ENCODE measurements around the gene INSYN1. TPM values are rescaled to one million over a fixed set of nuclear protein-coding genes. Genes with fewer than 3 reads are reported as not detected.

INSYN1 gene
- total and polyA plus RNA-seq, 9 of the 15 experiments (the other 6 are each of a cell fraction or from before 2014, with no cell fraction given) = not detected

DNA sequence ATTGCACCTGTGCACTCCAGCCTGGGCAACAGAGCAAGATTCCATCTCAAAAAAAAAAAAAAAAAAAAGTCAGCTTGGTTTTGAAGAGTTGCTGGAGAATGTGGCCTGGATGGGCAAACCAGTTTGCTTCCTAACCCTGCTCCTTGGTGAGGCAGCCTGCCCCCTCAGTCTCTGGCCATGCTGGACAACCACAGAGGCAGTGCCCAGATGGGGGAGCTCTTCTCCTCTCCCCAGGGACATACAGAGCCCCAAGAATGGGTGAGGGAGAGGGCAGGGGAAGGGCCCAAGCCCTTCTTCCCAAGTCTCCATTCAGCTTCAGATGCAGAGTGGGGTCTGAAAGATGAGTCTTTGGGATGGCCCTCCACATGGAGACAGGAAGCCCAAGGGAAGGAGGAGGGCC, 41.0 kb downstream of the INSYN1 start (continued):
- TF ChIP-seq ZFPM2 (CRISPR knock-in tag; IDR thresholded peaks at IDR 0.05) (no peak), SIRT6 (IDR thresholded peaks at IDR 0.05; ENCODE audit: low read depth, low read length) (no peak), RAD21 (CRISPR knock-in tag; conservative IDR thresholded peaks at IDR 0.05 in 1 of 2, IDR thresholded peaks at IDR 0.05 in 1 of 2) (peak in 1 of 2 experiments; percentile 50; a peak in 2 of 4 replicates)

DNA sequence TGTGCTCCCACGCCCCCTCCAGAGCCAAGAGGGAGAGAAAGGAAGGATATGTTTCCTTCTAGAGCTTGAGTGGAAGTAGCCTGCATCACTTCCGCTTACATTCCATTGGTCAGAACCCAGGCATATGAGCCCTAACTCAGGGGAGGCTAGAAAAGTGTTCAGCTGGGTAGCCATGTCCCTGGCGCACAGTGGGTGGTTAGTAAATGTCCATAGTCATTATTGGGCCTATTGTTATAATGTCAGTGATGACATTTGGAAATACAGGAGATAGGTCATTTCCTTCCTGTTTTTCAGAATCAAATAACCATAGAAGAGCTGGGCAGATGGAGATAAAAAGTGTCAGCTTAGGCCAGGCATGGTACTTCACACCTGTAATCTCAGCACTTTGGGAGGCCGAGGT, 41.6 kb downstream of the INSYN1 start:
- Histone ChIP-seq H3K9me1 (ENCODE audit: control insufficient read depth, insufficient read depth, low read length) (no peaks in the 10 kb centered on the region), H3K27me3 (ENCODE audit: control insufficient read depth in 2 of 2, insufficient read depth in 2 of 2, low read length in 2 of 2) (peaks cover 0 to 2% of the 10 kb centered on the region in 2 experiments; a peak in 2 of 5 replicates), H3K79me2 (ENCODE audit: control insufficient read depth, insufficient read depth, low read length) (no peaks in the 10 kb centered on the region), H3K4me1 (replicated peaks in 1 of 2; ENCODE audit: control insufficient read depth in 2 of 2, insufficient read depth in 2 of 2, low read length in 2 of 2) (no peaks in the 10 kb centered on the region), H2AFZ (ENCODE audit: low read depth, low read length) (no peak overlapping the region), H4K20me1 (replicated peaks; ENCODE audit: control insufficient read depth, insufficient read depth, low read length) (no peaks in the 10 kb centered on the region; the same call in 1 of the 2 replicates), H3K9me3 (replicated peaks; ENCODE audit: control insufficient read depth, insufficient read depth, low read depth, low read length) (no peaks in the 10 kb centered on the region), H3K36me3 (ENCODE audit: control insufficient read depth, insufficient read depth, low read length) (no peaks in the 10 kb centered on the region), H3K4me2 (ENCODE audit: insufficient read depth, low read length) (no peak overlapping the region), H3K4me3 (no peak overlapping the region), H3K27ac (ENCODE audit: extremely low read depth, low read depth, low read length) (no peak overlapping the region), H3K9ac (ENCODE audit: insufficient read depth in 1 of 2, low read depth in 2 of 2, low read length in 2 of 2) (no peak overlapping the region)
- no peak for ATAC-seq
- no peak for FAIRE-seq
- in situ Hi-C loops (cut with MboI) (no loop called here), intact Hi-C loops (cut with micrococcal nuclease) (loop anchor here (5.0 kb wide), 1 partner anchor 196 kb away; no protein-coding TSS in a partner anchor)
- POLR2A ChIA-PET = interaction anchor here (0.6 to 0.7 kb wide), 2 partner anchors 9 to 286 kb away, joined by 3 read pairs; no protein-coding TSS in a partner anchor
- DNase-seq (ENCODE audit: extremely low read depth in 1 of 4, low spot score in 3 of 4) = no peak
- WGBS (ENCODE audit: insufficient coverage, low coverage, missing lambda C conversion rate) = 7% methylated on average over 4 of the region's 4 CpGs
- CTCF ChIA-PET (ENCODE audit: low intra/inter-chr PET ratio) = no interaction called here
- no TSS peak for BruUV-seq (replicated peaks)
- TF ChIP-seq POLR3A (IDR thresholded peaks at IDR 0.05; ENCODE audit: borderline replicate concordance, extremely low read depth, insufficient read depth, insufficient read length) (no peak), ZNF311 (CRISPR knock-in tag; IDR thresholded peaks at IDR 0.05) (no peak), XRCC5 (IDR thresholded peaks at IDR 0.05; ENCODE audit: low read depth, low read length) (no peak), YY1 (IDR thresholded peaks at IDR 0.05; ENCODE audit: borderline replicate concordance in 1 of 3, control insufficient read depth in 1 of 3, extremely low read depth in 1 of 3, insufficient read depth in 3 of 3, insufficient read length in 1 of 3, insufficient replicate concordance in 2 of 3, low read depth in 1 of 3, low read length in 2 of 3) (no peak)
- TF ChIP-seq, protein P1, sequence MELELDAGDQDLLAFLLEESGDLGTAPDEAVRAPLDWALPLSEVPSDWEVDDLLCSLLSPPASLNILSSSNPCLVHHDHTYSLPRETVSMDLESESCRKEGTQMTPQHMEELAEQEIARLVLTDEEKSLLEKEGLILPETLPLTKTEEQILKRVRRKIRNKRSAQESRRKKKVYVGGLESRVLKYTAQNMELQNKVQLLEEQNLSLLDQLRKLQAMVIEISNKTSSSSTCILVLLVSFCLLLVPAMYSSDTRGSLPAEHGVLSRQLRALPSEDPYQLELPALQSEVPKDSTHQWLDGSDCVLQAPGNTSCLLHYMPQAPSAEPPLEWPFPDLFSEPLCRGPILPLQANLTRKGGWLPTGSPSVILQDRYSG (tag; conservative IDR thresholded peaks at IDR 0.05; ENCODE audit: low read depth) = no peak
- TF ChIP-seq, protein P2, sequence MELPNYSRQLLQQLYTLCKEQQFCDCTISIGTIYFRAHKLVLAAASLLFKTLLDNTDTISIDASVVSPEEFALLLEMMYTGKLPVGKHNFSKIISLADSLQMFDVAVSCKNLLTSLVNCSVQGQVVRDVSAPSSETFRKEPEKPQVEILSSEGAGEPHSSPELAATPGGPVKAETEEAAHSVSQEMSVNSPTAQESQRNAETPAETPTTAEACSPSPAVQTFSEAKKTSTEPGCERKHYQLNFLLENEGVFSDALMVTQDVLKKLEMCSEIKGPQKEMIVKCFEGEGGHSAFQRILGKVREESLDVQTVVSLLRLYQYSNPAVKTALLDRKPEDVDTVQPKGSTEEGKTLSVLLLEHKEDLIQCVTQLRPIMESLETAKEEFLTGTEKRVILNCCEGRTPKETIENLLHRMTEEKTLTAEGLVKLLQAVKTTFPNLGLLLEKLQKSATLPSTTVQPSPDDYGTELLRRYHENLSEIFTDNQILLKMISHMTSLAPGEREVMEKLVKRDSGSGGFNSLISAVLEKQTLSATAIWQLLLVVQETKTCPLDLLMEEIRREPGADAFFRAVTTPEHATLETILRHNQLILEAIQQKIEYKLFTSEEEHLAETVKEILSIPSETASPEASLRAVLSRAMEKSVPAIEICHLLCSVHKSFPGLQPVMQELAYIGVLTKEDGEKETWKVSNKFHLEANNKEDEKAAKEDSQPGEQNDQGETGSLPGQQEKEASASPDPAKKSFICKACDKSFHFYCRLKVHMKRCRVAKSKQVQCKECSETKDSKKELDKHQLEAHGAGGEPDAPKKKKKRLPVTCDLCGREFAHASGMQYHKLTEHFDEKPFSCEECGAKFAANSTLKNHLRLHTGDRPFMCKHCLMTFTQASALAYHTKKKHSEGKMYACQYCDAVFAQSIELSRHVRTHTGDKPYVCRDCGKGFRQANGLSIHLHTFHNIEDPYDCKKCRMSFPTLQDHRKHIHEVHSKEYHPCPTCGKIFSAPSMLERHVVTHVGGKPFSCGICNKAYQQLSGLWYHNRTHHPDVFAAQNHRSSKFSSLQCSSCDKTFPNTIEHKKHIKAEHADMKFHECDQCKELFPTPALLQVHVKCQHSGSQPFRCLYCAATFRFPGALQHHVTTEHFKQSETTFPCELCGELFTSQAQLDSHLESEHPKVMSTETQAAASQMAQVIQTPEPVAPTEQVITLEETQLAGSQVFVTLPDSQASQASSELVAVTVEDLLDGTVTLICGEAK (IDR thresholded peaks at IDR 0.05) = no peak
- TF ChIP-seq, protein P2 (CRISPR knock-in tag; IDR thresholded peaks at IDR 0.05) = no peak

Data from K562 (cell line).